NCI-H526 (cell line): ENCODE measurements around the gene SULT2A1.
"Not testable (repeated sequence)": the region's sequence is repeated elsewhere in the genome, so short reads cannot be mapped to it uniquely, and the experiment has no call there.

ENCODE experiments used
- DNase-seq, 2 experiments: peaks; one replicate each; lab custom pipeline; 2025; lab: John Stamatoyannopoulos, UW

The SULT2A1 gene

DNA sequence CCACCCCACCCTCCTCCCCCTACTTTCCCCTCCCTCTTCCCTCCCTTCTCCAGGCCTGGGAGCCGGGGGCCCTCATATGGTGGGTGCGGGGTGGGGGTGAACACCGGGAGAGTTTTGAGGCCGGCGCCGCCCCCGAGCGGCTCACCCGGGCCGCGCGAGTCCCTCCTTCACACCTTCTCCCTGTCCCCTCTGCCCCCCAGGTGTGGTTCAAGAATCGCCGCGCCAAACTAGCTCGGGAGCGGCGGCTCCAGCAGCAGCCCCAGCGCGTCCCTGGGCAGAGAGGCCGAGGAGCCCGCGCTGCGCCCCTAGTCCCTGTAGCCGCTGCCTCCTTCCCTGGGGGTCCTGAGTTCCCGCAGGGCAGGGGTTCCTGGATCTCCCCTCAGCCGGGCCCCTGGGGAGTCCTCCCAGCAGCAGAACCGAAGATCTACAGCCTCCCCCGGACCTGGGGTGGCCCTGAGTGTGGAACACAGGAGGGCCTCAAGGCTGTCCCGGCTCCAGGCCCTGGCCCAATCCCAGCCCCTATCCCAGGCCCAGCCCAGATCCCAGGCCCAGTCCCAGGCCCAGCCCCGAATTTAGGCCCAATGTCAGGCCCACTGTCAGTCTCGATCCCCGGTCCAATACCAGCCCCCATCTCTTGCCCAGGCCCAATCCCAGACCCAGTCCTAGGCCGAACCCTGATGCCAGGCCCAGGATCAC, 25.4 kb downstream of the SULT2A1 start:
- DNase-seq, result no peak

- not testable (repeated sequence) for DNase-seq
Measured at GRCh38 chr19:47859838-47860237, 26.3 kb downstream of the SULT2A1 start.

DNA sequence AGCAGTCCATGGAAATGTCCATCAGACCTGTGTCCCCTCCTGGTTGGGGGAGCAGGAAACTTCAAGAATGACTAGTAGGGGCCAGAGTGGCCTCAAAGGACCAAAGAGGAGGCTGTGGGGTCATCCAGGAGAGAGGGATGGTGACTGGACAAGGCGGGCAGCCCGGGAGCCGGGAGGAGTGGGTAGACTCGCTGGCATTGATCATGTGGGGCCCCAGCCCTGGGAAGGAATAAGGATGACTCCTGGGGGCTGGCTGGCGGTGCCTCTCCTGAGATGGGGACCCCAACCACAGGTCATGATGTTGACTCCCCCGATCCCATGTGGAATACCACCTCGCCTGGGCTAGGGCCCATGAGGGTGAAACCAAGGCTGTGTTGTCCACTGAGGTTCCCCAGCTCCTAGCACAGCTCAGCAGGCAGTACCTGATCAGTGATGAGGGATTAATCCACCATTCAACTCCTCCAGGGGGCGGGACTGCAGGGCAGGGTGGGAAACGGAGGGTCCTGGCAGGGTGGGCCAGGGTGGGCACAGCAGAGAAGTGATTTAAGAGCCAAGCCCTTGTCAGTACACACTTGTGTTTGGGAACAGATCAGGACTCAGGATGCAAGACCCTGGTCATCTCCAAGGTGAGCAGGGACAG, 27.3 kb downstream of the SULT2A1 start, which contains the start of gene TPRX2:
Gene TPRX2, plus strand, starts transcription at position 590 of the 640 bp plus-strand sequence. Its CDS starts 12 bp downstream, at position 602.
- not testable (repeated sequence) for DNase-seq

- DNase-seq, result not testable (repeated sequence)
Measured at GRCh38 chr19:47858231-47858630, 27.9 kb downstream of the SULT2A1 start.

GRCh38 chr19:47854459-47854858, 31.7 kb downstream of the SULT2A1 start:
- no peak for DNase-seq

- no peak for DNase-seq
Measured at GRCh38 chr19:47853003-47853402, 33.1 kb downstream of the SULT2A1 start.

GRCh38 chr19:47848823-47849473, 37.2 kb downstream of the SULT2A1 start:
- no peak for DNase-seq

DNA sequence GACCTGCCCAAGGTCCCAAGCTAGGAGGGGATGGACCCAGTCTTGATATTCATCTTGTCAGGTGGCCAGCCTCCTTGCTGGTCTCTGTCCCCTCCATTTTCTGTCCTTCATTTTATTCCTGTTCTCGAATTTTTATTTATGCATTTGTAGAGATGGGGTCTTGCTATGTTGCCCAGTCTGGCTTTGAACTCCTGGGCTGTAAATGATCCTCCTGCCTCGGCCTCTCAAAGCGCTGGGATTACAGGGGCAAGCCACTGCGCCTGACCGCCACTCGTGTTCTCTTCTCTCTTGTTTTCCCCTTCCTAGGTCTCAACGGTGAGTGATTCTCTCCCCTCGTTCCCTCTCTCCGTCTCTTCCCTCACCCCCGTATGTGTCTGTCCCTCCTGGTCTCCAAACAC, 37.7 kb downstream of the SULT2A1 start:
- no peak for DNase-seq

- no peak for DNase-seq
Measured at GRCh38 chr19:47842941-47843340, 43.2 kb downstream of the SULT2A1 start.

DNA sequence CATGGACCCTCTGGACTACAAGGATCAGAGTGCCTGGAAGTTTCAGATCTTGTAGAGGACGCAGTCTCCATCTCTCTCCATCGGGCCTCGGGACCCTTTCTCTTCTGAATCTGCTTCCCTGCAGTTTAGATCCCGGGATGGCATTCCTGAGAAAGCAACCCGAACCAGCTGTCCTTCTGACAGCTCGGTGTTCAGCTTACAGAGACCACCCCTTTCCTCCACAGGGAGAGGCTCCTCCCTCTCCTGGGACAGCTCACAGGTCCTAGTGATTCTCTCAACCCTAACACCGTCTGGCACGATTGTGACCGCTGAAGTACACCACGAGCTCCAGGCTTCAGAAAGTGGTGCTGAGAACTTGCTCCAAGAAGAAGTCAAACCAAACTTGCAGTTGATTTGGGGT, 46.2 kb downstream of the SULT2A1 start:
- DNase-seq, result no peak

GRCh38 chr19:47839411-47839810, 46.7 kb downstream of the SULT2A1 start:
- no peak for DNase-seq

DNA sequence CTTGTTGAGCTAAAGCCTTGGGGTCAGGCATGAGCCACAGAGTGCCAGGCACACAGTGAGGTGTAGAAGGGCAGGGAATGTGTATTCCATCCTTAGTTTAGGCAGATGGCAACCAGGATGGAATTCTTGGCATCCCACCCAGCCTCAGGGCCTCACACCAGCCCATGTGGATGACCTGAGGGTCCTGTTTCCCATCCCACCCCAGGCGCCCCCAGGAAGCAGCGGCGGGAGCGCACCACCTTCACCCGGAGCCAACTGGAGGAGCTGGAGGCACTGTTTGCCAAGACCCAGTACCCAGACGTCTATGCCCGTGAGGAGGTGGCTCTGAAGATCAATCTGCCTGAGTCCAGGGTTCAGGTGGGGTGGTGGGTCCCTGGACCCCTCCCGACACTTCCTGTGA, 50.1 kb downstream of the SULT2A1 start:
- DNase-seq, result no peak

GRCh38 chr19:47832723-47833122, 53.4 kb downstream of the SULT2A1 start:
- DNase-seq, result no peak

GRCh38 chr19:47826800-47827199, 59.3 kb downstream of the SULT2A1 start:
- no peak for DNase-seq

GRCh38 chr19:47824396-47824795, 61.7 kb downstream of the SULT2A1 start:
- no peak for DNase-seq

GRCh38 chr19:47821460-47822020, 64.6 kb downstream of the SULT2A1 start, which contains the start of gene CRX:
TSS of gene CRX (plus strand) at chr19:47821937. CDS start at chr19:47834444, 12,507 bp downstream.
- DNase-seq, result no peak
